DOHH2 (cell line): ENCODE data around the gene SPC25.

Source experiments
- H3F3A ChIP-seq: fragments of 200-600 bp; sonication (generic), shearing (Covaris generic); 2 replicates; pipeline ENCODE4 v1.6.0; 2016; ENCODE audit warnings: antibody characterized with exemption, mild to moderate bottlenecking; ENCODE audit not compliant: control insufficient read depth, insufficient read depth
- H3K27ac ChIP-seq: fragments of 200-600 bp; sonication (generic); 2 replicates; pipeline ENCODE4 v1.5.1; 2014; ENCODE audit warnings: low read depth, mild to moderate bottlenecking, low read length, moderate library complexity
- H3K27me3 ChIP-seq: fragments of 200-600 bp; sonication (generic); 2 replicates; pipeline ENCODE4 v1.6.1; 2014; ENCODE audit warnings: mild to moderate bottlenecking, low read length, mixed read lengths; ENCODE audit not compliant: control insufficient read depth
- H3K36me3 ChIP-seq: fragments of 200-600 bp; sonication (generic); 2 replicates; pipeline ENCODE4 v1.6.1; 2014; ENCODE audit warnings: mild to moderate bottlenecking, low read length, moderate library complexity, mixed read lengths; ENCODE audit not compliant: control insufficient read depth
- H3K4me1 ChIP-seq: fragments of 200-600 bp; sonication (generic); 2 replicates; pipeline ENCODE4 v1.6.1; 2014; ENCODE audit warnings: mild to moderate bottlenecking, low read length, mixed read lengths; ENCODE audit not compliant: control insufficient read depth
- H3K4me2 ChIP-seq: fragments of 200-600 bp; sonication (generic); 2 replicates; pipeline ENCODE4 v1.6.0; 2014; ENCODE audit warnings: mild to moderate bottlenecking, low read length, moderate library complexity
- H3K4me3 ChIP-seq: fragments of 200-600 bp; sonication (generic); 2 replicates; pipeline ENCODE4 v1.5.1; 2014; ENCODE audit warnings: mild to moderate bottlenecking, low read length, mixed read lengths
- H3K79me2 ChIP-seq: fragments of 200-600 bp; sonication (generic); 2 replicates; pipeline ENCODE4 v1.6.1; 2014; ENCODE audit warnings: mild to moderate bottlenecking, low read length, mixed read lengths; ENCODE audit not compliant: control insufficient read depth
- H3K9me2 ChIP-seq: fragments of 200-600 bp; sonication (generic); replicated peaks from 2 replicates; pipeline ENCODE4 v1.6.1; 2014; ENCODE audit warnings: mild to moderate bottlenecking, low read length, mixed read lengths; ENCODE audit not compliant: control insufficient read depth
- H3K9me3 ChIP-seq: fragments of 200-600 bp; sonication (generic); 2 replicates; pipeline ENCODE4 v1.6.1; 2014; ENCODE audit warnings: antibody characterized with exemption, low read length, mixed read lengths; ENCODE audit not compliant: control insufficient read depth, insufficient read depth
- H4K20me1 ChIP-seq: fragments of 200-600 bp; sonication (generic); 2 replicates; pipeline ENCODE4 v1.6.0; 2014; ENCODE audit warnings: low read depth, mild to moderate bottlenecking, antibody characterized with exemption, low read length, moderate library complexity; ENCODE audit not compliant: control insufficient read depth, insufficient read depth
- EZH2phosphoT487 ChIP-seq: fragments of 200-600 bp; sonication (generic); IDR thresholded peaks from 2 replicates; pipeline ENCODE4 v1.6.1; 2017; ENCODE audit warnings: borderline replicate concordance, mild to moderate bottlenecking, antibody characterized with exemption, low read length, moderate library complexity, mixed read lengths
- TF ChIP-seq, protein P1 (sequence below): fragments of 200-600 bp; sonication (generic); IDR thresholded peaks from one replicate; pipeline ENCODE4 v1.5.1; 2014; ENCODE audit warnings: antibody characterized with exemption, mild to moderate bottlenecking, low read depth, low read length; ENCODE audit not compliant: poor library complexity, severe bottlenecking

Gene SPC25

GRCh38 chr2:168901003-168901402 is 10.8 kb upstream of the SPC25 start, which contains the start of gene G6PC2:
Gene G6PC2 (plus strand): TSS chr2:168901291. CDS start chr2:168901332, 41 bp downstream.
- no peaks in the 10 kb centered on the region for H3K9me2 ChIP-seq
- no peaks in the 10 kb centered on the region for H3K4me1 ChIP-seq
- H3K27me3 ChIP-seq, result 0 out of 2 replicates have a peak, but pooled peaks cover 7% of the 10 kb centered on the region
- H3K4me3 ChIP-seq, result no peak within 1 kb of the TSS
- H3K79me2 ChIP-seq, result no peaks in the 10 kb centered on the region
- no peak for TF ChIP-seq EZH2phosphoT487
- TF ChIP-seq, protein P1, sequence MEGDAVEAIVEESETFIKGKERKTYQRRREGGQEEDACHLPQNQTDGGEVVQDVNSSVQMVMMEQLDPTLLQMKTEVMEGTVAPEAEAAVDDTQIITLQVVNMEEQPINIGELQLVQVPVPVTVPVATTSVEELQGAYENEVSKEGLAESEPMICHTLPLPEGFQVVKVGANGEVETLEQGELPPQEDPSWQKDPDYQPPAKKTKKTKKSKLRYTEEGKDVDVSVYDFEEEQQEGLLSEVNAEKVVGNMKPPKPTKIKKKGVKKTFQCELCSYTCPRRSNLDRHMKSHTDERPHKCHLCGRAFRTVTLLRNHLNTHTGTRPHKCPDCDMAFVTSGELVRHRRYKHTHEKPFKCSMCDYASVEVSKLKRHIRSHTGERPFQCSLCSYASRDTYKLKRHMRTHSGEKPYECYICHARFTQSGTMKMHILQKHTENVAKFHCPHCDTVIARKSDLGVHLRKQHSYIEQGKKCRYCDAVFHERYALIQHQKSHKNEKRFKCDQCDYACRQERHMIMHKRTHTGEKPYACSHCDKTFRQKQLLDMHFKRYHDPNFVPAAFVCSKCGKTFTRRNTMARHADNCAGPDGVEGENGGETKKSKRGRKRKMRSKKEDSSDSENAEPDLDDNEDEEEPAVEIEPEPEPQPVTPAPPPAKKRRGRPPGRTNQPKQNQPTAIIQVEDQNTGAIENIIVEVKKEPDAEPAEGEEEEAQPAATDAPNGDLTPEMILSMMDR, result no peak
- no peak within 1 kb of the TSS for H3K4me2 ChIP-seq
- no peaks in the 10 kb centered on the region for H3F3A ChIP-seq
- no peaks in the 10 kb centered on the region for H3K36me3 ChIP-seq
- no peaks in the 10 kb centered on the region for H3K9me3 ChIP-seq
- no peak within 1 kb of the TSS for H3K27ac ChIP-seq
- no peaks in the 10 kb centered on the region for H4K20me1 ChIP-seq

DNA sequence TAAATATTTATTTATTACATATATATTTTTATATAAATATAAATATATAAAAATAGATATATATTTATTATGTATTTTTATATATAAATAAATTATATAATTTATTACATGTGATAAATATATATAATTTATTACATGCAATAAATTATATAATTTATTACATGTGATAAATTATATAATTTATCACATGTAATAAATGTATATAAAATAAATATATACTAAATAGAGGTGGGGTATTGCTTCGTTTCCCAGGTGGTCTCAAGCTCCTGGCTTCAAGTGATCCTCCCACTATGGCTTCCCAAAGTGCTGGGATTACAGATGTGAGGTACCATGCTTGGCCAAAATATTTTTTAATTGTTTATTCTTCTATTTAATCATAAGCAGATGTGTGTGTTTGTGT is 7.2 kb upstream of the SPC25 start:
- Histone ChIP-seq H3K27me3 (no peaks in the 10 kb centered on the region), H3K27ac (no peak overlapping the region), H3K9me2 (no peaks in the 10 kb centered on the region), H3K36me3 (no peaks in the 10 kb centered on the region), H3K4me1 (no peaks in the 10 kb centered on the region), H3K79me2 (no peaks in the 10 kb centered on the region), H3F3A (no peaks in the 10 kb centered on the region), H3K4me2 (no peak overlapping the region), H3K4me3 (no peak overlapping the region), H3K9me3 (no peaks in the 10 kb centered on the region), H4K20me1 (no peaks in the 10 kb centered on the region)
- TF ChIP-seq, protein P1, result no peak
- TF ChIP-seq EZH2phosphoT487, result no peak

DNA sequence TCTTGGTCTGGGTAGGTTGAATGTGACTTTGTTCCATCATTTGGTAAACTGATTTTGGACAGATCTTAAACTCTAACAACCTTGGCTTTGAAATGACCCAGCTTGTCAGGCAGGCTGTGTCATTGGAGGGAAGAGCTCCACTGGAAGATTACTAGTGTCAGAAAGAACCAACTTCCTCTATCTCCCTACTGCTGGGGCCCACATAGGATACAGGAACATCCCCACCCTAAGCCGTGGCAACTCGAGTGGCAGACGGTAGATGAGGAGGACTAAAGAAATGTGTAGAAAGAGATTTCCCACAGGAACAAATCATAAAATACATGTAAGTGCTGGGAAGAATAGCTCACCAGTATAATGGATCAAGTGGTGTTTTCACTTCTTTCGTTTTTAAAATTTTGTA is 6.6 kb upstream of the SPC25 start:
- no peaks in the 10 kb centered on the region for H3K9me2 ChIP-seq
- no peak overlapping the region for H3K4me2 ChIP-seq
- H3K4me3 ChIP-seq, result no peak overlapping the region
- TF ChIP-seq EZH2phosphoT487, result no peak
- TF ChIP-seq, protein P1, result no peak
- no peaks in the 10 kb centered on the region for H3K79me2 ChIP-seq
- H3K9me3 ChIP-seq, result no peaks in the 10 kb centered on the region
- H3K4me1 ChIP-seq, result no peaks in the 10 kb centered on the region
- H3K27ac ChIP-seq, result no peak overlapping the region
- no peaks in the 10 kb centered on the region for H3K27me3 ChIP-seq
- no peaks in the 10 kb centered on the region for H4K20me1 ChIP-seq
- no peaks in the 10 kb centered on the region for H3F3A ChIP-seq
- H3K36me3 ChIP-seq, result no peaks in the 10 kb centered on the region
